ENCODE data around the gene TLDC2. TPM values are rescaled to one million over a fixed set of nuclear protein-coding genes. Genes with fewer than 3 reads are reported as not detected.

Gene TLDC2
- total RNA-seq, 1 experiment from 2014 or later = 0.17 TPM

DNA sequence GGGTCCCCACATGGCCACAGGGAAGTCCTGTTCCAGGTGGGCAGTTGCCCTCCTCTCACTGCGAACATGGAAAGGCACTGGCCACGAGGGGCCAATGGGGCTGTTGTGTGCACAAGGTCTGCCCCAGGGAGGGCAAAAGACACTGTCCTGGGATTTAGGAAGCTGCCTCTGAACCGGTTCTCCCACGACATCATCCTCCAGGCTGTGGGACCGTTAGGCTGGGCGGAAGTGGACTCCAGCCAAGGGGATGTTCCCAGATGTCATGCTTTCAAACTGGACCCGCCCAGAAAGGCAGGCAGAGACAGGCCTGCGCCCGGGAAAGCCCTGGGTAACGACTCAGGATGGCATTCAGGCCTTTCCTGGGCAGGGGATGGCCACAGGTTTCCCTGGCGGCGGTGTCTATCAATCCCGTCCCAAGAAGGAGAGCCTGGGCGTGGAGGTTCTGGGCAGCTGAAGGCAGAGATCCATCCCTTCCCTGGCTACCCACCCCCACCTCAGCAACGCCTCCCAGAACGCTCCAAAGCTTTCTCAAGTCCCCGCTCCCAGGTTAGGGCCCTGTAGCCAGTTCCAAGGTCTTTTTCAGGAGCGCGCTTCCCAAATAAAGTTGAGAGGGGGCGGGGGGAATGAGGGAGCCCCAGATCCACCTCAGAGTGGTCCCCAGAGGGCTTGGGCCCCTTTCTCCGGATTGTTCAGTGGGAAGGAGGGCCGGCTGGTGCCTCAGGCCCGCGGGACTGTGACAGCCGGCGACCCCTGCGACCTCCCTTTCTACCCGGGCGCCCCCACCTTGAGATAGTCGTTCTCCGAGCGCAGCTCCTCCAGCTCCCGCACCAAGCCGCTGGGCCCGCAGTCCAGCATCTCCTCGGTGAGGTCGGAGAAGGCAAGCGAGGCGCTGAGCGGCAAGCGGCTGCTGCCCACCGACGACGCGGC, 13.8 kb upstream of the TLDC2 start:
- DNase-seq (ENCODE audit: low spot score) = peak; percentile 36
- CTCF ChIA-PET = interaction anchor here (0.6 to 7.6 kb wide), 14 partner anchors 10 to 304 kb away, joined by 3 to 89 read pairs (median 5); partner anchors contain the start of genes DSN1 and TLDC2
- peaks cover 46% of the 10 kb centered on the region for H3K4me1 Mint-ChIP-seq
- H3K27me3 Mint-ChIP-seq (ENCODE audit: low read depth) = peaks cover 18% of the 10 kb centered on the region
- no peak overlapping the region for H3K27ac Mint-ChIP-seq
- no peaks in the 10 kb centered on the region for H3K36me3 Mint-ChIP-seq
- no peak; the same call in 1 of the 2 replicates for ATAC-seq
- no peaks in the 10 kb centered on the region for H3K9me3 Mint-ChIP-seq
- peak overlapping the region; percentile 68 for H3K4me3 Mint-ChIP-seq
- POLR2A ChIA-PET = interaction anchor here (0.8 to 1.5 kb wide), 5 partner anchors 19 to 185 kb away, joined by 3 to 10 read pairs (median 3); no protein-coding TSS in a partner anchor
- TF ChIP-seq, protein P1, sequence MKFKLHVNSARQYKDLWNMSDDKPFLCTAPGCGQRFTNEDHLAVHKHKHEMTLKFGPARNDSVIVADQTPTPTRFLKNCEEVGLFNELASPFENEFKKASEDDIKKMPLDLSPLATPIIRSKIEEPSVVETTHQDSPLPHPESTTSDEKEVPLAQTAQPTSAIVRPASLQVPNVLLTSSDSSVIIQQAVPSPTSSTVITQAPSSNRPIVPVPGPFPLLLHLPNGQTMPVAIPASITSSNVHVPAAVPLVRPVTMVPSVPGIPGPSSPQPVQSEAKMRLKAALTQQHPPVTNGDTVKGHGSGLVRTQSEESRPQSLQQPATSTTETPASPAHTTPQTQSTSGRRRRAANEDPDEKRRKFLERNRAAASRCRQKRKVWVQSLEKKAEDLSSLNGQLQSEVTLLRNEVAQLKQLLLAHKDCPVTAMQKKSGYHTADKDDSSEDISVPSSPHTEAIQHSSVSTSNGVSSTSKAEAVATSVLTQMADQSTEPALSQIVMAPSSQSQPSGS (CRISPR knock-in tag; IDR thresholded peaks at IDR 0.05; ENCODE audit: borderline replicate concordance, low read depth) = no peak
- TF ChIP-seq, protein P2, sequence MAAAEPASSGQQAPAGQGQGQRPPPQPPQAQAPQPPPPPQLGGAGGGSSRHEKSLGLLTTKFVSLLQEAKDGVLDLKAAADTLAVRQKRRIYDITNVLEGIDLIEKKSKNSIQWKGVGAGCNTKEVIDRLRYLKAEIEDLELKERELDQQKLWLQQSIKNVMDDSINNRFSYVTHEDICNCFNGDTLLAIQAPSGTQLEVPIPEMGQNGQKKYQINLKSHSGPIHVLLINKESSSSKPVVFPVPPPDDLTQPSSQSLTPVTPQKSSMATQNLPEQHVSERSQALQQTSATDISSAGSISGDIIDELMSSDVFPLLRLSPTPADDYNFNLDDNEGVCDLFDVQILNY (CRISPR knock-in tag; IDR thresholded peaks at IDR 0.05) = no peak
- TF ChIP-seq, protein P3, sequence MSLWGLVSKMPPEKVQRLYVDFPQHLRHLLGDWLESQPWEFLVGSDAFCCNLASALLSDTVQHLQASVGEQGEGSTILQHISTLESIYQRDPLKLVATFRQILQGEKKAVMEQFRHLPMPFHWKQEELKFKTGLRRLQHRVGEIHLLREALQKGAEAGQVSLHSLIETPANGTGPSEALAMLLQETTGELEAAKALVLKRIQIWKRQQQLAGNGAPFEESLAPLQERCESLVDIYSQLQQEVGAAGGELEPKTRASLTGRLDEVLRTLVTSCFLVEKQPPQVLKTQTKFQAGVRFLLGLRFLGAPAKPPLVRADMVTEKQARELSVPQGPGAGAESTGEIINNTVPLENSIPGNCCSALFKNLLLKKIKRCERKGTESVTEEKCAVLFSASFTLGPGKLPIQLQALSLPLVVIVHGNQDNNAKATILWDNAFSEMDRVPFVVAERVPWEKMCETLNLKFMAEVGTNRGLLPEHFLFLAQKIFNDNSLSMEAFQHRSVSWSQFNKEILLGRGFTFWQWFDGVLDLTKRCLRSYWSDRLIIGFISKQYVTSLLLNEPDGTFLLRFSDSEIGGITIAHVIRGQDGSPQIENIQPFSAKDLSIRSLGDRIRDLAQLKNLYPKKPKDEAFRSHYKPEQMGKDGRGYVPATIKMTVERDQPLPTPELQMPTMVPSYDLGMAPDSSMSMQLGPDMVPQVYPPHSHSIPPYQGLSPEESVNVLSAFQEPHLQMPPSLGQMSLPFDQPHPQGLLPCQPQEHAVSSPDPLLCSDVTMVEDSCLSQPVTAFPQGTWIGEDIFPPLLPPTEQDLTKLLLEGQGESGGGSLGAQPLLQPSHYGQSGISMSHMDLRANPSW (CRISPR knock-in tag; conservative IDR thresholded peaks at IDR 0.05; ENCODE audit: low read depth) = no peak
- TF ChIP-seq GABPB1 (CRISPR knock-in tag; IDR thresholded peaks at IDR 0.05) (peak; percentile 40; the same call in 1 of the 2 replicates), FOXP1 (CRISPR knock-in tag; IDR thresholded peaks at IDR 0.05; ENCODE audit: borderline replicate concordance) (peak; percentile 42; the same call in 1 of the 2 replicates), ZNF423 (CRISPR knock-in tag; IDR thresholded peaks at IDR 0.05) (no peak), TP53 (CRISPR knock-in tag; IDR thresholded peaks at IDR 0.05) (no peak), NFATC4 (CRISPR knock-in tag; IDR thresholded peaks at IDR 0.05) (no peak), ETV6 (CRISPR knock-in tag; IDR thresholded peaks at IDR 0.05) (peak; percentile 61; the same call in 1 of the 2 replicates), ZNF416 (CRISPR knock-in tag; IDR thresholded peaks at IDR 0.05) (no peak)
- TF ChIP-seq, protein P4, sequence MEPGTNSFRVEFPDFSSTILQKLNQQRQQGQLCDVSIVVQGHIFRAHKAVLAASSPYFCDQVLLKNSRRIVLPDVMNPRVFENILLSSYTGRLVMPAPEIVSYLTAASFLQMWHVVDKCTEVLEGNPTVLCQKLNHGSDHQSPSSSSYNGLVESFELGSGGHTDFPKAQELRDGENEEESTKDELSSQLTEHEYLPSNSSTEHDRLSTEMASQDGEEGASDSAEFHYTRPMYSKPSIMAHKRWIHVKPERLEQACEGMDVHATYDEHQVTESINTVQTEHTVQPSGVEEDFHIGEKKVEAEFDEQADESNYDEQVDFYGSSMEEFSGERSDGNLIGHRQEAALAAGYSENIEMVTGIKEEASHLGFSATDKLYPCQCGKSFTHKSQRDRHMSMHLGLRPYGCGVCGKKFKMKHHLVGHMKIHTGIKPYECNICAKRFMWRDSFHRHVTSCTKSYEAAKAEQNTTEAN (CRISPR knock-in tag; IDR thresholded peaks at IDR 0.05) = no peak
- TF ChIP-seq, protein P5, sequence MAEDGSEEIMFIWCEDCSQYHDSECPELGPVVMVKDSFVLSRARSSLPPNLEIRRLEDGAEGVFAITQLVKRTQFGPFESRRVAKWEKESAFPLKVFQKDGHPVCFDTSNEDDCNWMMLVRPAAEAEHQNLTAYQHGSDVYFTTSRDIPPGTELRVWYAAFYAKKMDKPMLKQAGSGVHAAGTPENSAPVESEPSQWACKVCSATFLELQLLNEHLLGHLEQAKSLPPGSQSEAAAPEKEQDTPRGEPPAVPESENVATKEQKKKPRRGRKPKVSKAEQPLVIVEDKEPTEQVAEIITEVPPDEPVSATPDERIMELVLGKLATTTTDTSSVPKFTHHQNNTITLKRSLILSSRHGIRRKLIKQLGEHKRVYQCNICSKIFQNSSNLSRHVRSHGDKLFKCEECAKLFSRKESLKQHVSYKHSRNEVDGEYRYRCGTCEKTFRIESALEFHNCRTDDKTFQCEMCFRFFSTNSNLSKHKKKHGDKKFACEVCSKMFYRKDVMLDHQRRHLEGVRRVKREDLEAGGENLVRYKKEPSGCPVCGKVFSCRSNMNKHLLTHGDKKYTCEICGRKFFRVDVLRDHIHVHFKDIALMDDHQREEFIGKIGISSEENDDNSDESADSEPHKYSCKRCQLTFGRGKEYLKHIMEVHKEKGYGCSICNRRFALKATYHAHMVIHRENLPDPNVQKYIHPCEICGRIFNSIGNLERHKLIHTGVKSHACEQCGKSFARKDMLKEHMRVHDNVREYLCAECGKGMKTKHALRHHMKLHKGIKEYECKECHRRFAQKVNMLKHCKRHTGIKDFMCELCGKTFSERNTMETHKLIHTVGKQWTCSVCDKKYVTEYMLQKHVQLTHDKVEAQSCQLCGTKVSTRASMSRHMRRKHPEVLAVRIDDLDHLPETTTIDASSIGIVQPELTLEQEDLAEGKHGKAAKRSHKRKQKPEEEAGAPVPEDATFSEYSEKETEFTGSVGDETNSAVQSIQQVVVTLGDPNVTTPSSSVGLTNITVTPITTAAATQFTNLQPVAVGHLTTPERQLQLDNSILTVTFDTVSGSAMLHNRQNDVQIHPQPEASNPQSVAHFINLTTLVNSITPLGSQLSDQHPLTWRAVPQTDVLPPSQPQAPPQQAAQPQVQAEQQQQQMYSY (CRISPR knock-in tag; IDR thresholded peaks at IDR 0.05) = no peak
- TF ChIP-seq, protein P6, sequence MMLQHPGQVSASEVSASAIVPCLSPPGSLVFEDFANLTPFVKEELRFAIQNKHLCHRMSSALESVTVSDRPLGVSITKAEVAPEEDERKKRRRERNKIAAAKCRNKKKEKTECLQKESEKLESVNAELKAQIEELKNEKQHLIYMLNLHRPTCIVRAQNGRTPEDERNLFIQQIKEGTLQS (CRISPR knock-in tag; conservative IDR thresholded peaks at IDR 0.05) = no peak
- TF ChIP-seq, protein P7, sequence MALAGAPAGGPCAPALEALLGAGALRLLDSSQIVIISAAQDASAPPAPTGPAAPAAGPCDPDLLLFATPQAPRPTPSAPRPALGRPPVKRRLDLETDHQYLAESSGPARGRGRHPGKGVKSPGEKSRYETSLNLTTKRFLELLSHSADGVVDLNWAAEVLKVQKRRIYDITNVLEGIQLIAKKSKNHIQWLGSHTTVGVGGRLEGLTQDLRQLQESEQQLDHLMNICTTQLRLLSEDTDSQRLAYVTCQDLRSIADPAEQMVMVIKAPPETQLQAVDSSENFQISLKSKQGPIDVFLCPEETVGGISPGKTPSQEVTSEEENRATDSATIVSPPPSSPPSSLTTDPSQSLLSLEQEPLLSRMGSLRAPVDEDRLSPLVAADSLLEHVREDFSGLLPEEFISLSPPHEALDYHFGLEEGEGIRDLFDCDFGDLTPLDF (CRISPR knock-in tag; IDR thresholded peaks at IDR 0.05) = no peak
- TF ChIP-seq, protein P8, sequence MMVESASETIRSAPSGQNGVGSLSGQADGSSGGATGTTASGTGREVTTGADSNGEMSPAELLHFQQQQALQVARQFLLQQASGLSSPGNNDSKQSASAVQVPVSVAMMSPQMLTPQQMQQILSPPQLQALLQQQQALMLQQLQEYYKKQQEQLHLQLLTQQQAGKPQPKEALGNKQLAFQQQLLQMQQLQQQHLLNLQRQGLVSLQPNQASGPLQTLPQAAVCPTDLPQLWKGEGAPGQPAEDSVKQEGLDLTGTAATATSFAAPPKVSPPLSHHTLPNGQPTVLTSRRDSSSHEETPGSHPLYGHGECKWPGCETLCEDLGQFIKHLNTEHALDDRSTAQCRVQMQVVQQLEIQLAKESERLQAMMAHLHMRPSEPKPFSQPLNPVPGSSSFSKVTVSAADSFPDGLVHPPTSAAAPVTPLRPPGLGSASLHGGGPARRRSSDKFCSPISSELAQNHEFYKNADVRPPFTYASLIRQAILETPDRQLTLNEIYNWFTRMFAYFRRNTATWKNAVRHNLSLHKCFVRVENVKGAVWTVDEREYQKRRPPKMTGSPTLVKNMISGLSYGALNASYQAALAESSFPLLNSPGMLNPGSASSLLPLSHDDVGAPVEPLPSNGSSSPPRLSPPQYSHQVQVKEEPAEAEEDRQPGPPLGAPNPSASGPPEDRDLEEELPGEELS (CRISPR knock-in tag; IDR thresholded peaks at IDR 0.05) = no peak
- TF ChIP-seq, protein P9, sequence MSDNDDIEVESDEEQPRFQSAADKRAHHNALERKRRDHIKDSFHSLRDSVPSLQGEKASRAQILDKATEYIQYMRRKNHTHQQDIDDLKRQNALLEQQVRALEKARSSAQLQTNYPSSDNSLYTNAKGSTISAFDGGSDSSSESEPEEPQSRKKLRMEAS (CRISPR knock-in tag; IDR thresholded peaks at IDR 0.05) = no peak
- TF ChIP-seq, protein P10, sequence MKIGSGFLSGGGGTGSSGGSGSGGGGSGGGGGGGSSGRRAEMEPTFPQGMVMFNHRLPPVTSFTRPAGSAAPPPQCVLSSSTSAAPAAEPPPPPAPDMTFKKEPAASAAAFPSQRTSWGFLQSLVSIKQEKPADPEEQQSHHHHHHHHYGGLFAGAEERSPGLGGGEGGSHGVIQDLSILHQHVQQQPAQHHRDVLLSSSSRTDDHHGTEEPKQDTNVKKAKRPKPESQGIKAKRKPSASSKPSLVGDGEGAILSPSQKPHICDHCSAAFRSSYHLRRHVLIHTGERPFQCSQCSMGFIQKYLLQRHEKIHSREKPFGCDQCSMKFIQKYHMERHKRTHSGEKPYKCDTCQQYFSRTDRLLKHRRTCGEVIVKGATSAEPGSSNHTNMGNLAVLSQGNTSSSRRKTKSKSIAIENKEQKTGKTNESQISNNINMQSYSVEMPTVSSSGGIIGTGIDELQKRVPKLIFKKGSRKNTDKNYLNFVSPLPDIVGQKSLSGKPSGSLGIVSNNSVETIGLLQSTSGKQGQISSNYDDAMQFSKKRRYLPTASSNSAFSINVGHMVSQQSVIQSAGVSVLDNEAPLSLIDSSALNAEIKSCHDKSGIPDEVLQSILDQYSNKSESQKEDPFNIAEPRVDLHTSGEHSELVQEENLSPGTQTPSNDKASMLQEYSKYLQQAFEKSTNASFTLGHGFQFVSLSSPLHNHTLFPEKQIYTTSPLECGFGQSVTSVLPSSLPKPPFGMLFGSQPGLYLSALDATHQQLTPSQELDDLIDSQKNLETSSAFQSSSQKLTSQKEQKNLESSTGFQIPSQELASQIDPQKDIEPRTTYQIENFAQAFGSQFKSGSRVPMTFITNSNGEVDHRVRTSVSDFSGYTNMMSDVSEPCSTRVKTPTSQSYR (CRISPR knock-in tag; IDR thresholded peaks at IDR 0.05) = no peak

All from WTC11 (cell line).